Amygdala (tissue), 56 donors: ENCODE measurements around the gene ZNF333.
"Not testable (repeated sequence)": the region's sequence is repeated elsewhere in the genome, so short reads cannot be mapped to it uniquely, and the experiment has no call there.

Experiments used
- DNase-seq, 56 donors: peaks; one replicate each; lab custom pipeline; 2025; lab: John Stamatoyannopoulos, UW

Gene ZNF333

DNA sequence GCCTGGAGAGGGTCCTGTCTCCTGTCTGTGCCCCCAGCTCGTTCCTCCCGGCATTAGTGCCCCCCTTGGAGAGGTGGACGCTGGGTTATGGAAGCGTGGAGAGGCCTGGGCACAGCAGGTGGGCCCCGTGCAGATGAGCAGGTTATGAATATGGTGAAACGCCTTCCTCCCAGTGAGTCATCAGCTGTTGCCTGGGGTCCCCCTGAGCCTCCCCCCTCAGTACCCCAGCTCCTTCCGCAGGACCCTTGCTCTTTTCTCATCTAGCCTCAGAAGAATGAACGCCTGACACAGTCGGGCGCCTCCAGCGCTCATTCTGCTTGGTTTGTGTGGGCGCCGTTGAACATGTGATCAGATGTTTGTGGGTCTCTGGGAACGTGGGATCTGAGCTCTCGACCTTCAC, 76.0 kb downstream of the ZNF333 start:
- not testable (repeated sequence) for DNase-seq

DNA sequence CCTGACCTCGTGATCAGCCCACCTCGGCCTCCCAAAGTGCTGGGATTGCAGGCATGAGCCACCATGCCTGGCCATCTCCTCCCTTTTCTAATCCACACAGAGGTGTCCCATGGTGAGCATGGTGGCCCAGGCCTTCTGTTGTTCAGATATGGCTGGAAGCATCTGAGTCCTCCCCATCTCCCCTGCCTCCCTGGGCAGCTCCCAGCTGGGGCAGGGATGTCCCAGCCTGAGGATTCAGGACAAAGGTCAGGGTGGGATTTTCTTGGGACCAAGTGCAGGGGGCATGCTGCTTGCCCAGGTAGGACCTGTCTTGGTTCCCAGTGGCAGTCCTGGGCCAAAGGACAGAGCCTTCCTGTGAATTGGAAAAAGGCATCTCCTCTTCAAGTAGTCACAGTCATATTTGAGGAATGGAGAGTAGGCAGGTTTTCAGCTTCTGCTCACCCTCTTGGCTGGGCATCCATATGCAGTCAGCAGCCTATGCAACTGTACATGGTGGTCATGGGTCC, 77.7 kb downstream of the ZNF333 start:
- no peak for DNase-seq

DNA sequence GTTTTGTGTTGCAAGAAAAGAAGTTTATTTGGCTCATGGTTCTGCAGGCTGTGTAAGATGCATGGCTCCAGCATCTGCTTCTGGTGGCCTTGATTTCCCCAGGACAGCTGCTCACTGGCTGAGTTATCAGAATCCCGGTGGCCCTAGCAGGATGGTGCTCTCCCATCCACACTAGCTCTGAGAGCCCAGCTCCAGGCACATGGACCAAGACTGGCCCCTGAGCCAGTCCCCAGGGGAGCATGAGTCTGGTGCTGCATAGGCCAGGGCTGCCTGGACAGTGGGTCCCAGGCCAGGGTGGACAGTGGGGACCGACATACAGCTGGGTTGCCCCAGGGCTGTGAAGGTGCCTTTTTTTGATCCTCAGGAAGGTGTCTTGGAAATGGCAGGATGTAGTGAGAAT, 78.2 kb downstream of the ZNF333 start:
- DNase-seq = no peak

DNA sequence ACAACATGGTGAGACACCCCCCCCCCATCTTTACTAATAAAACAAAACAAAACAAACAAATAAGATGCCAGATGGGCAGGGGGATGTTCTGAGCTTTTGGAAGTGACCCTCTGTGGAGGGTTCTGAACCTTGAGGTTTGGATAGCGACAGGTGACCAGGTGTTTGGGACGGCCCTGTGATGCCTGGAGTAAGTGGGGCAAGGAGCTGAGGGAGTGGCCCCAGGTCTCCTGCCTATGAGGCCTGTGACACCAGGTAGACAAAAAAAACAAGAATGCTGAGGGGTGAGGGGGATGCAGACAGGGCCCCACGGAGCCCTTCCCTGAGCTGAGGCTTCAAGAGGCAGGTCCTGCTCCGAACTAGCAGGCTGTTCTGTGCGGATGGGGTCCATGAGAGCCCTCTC, 79.4 kb downstream of the ZNF333 start:
- DNase-seq = no peak

DNA sequence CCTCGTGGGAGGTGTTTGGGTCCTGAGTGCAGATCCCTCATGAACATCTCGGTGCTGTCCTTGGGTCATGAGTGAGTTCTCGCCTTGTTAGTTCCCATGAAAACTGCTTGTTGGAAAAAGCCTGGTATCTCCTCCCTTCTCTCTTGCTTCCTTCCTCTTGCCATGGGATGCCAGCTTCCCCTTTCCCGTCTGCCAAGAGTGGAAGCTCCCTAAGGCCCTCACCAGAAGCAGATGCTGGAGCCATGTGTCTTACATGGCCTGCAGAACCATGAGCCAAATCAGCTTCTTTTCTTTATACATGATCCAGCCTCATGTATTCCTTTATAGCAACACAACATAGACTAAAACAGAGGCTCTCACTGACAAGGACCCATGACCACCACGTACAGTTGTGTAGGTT, 80.3 kb downstream of the ZNF333 start:
- no peak for DNase-seq

DNA sequence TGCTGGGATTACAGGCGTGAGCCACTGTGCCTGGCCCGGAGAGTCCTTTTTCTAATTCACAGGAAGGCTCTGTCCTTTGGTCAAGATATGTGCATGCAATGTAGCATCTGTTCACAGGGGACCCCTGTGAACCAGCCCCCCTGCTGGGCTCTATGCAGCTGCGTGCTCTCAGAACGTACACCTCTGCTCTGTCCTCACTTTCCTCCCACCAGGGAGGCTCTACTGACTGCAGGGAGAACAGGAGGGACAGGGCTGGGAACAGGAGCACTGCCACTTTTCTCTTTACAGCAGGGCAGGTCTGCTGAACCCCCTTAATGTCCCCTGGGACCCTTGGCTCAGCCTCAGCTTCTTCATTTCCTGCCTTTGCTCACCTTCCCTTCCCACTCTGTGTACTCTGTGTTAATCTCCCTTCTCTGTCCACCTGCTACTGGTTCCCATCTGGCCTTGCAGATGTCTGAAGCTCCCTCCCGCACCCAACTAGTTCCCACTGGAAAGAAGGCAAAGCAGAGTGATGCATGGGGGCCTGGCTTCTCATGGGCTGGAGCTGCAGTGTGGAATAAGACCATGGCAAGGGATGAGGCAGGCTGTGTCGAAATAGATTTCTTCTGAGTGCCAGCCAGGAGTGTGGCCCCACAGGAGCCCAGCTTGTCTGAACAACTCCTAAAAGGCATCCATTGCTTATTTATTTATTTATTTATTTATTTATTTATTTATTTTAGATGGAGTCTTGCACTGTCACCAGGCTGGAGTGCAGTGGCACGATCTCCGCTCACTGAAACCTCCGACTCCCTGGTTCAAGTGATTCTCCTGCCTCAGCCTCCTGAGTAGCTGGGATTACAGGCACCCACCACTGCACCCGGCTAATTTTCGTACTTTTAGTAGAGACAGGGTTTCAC, 81.3 kb downstream of the ZNF333 start:
- no peak for DNase-seq

DNA sequence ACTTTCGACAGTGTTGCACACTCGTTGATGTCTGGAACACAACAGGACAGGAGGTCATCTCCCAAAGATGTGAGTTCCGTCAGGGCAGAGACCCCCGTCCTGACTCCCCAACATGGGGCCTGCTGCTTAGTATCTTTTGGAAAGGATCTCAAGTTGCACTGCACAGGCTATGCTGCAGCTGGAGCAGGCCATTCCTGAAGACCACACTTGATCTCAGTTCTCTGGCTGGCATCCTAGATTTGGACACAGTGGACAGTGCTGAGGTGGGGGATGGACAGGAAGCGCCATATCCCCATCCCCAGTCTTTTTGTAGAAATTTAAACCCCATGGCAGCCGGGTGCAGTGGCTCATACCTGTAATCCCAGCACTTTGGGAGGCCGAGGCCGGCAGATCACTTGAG, 82.6 kb downstream of the ZNF333 start:
- DNase-seq = no peak

DNA sequence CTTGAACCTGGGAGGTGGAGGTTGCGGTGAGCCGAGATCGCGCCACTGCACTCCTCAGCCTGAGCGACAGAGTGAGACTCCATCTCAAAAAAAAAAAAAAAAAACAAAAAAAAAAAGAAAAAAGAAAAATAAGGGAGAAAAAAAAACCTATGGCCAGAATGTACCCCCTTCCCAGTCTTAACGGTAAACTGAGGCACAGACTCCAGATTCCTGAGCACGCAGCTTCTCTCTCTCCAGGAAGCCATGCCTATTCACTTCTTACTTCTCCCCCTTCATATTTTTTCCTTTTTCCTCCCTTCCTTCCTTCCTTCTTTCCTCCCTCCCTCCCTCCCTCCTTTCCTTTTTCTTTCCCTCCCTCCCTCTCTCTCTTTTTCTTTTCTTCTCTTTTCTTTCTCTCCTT, 83.1 kb downstream of the ZNF333 start:
- no peak for DNase-seq

DNA sequence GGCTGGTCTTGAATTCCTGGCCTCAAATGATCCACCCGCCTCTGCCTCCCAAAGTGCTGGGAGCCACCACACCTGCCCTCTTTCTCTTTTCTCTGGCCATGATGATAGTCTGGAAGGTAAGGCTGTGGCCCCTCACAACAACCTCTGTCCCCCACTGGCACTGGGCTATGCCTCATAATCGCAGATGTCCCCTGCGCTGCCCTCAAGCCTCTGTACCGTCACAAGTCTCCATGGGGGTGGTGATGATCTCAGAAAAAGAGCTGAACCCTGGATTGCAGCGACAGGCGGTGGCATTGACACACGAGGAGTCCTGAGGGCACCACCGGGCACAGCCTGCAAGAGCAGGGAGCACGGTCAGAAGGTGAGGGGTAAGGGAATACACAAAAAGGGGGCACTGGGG, 83.9 kb downstream of the ZNF333 start:
- not testable (repeated sequence) for DNase-seq

DNA sequence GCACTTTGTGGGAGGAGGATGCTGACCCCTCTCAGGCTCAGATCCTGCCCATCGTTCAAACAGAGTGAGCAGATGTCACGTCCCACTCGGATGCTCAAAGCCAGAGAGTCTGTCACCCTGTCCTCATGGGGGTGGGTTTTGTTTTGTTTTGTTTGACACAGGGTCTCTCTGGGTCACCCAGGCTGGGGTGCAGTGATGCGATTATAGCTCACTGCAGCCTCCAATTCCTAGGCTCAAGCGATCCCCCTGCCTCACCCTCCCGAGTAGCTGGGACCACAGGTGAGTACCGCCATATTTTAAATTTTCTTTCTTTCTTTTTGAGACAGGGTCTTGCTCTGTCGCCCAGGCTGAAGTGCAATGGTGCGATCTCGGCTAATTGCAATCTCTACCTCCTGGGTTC, 84.5 kb downstream of the ZNF333 start:
- no peak for DNase-seq

DNA sequence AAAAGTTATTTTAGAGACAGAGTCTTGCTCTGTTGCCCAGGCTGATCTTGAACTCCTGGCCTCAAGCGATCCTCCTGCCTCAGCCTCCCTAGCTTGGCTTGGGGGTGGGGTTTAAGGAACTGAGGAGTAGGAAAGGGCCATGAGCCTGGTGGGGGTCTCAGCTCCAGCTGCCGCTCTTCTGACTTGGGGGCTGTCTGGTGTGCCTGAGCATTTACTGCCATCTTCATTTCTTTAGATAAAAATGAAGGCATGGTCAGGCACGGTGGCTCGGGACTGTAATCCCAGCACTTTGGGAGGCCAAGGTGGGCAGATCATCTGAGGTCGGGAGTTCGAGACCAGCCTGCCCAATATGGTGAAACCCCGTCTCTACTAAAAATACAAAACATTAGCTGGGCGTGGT, 85.5 kb downstream of the ZNF333 start:
- DNase-seq = not testable (repeated sequence)

DNA sequence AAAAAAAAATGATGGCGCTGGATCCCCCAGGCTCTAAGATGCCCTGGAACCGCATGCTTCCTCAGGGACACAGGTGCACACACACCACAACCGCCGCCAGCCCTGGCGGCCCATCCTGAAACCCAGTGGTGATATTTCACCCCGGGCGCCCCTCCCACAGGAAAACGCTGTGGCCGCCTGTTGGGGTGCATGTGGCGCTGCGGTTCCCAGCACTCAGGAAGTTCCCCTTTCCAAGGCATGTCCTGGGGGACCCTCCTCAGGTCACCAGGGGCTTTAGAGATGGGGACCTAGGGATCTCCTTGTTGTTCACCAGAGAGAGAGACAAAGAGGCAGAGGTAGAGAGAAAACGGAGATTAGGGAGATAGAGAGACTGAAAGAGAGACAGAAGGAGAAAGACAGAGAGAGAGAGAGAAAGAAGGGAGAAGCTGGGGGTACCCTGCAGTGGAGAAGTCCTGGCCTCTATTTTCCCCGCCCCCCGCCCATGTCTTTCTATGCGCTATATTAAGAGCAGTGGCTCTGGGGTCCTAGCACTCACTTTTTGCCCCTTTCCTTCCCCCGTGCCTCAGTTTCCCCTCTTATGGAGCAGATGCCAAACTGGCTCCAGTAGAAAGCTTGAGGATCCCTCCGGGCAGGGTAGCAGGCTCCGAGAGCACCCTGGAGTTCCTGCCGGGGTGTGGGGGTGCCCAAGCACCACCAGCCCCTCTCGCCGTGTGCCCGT, 86.2 kb downstream of the ZNF333 start:
- DNase-seq = peak in 6 of 56 donors; percentile 2 to 31 (median 12)

DNA sequence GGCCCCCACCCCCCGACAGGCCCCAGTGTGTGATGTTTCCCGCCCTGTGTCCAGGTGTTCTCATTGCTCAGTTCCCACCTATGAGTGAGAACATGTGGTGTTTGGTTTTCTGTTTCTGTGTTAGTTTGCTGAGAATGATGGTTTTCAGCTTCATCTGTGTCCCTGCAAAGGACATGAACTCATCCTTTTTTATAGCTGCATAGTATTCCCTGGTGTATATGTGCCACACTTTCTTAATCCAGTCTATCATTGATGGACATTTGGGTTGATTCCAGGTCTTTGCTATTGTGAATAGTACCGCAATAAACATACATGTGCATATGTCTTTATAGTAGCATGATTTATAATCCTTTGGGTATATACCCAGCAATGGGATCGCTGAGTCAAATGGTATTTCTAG, 87.8 kb downstream of the ZNF333 start:
- not testable (repeated sequence) for DNase-seq

DNA sequence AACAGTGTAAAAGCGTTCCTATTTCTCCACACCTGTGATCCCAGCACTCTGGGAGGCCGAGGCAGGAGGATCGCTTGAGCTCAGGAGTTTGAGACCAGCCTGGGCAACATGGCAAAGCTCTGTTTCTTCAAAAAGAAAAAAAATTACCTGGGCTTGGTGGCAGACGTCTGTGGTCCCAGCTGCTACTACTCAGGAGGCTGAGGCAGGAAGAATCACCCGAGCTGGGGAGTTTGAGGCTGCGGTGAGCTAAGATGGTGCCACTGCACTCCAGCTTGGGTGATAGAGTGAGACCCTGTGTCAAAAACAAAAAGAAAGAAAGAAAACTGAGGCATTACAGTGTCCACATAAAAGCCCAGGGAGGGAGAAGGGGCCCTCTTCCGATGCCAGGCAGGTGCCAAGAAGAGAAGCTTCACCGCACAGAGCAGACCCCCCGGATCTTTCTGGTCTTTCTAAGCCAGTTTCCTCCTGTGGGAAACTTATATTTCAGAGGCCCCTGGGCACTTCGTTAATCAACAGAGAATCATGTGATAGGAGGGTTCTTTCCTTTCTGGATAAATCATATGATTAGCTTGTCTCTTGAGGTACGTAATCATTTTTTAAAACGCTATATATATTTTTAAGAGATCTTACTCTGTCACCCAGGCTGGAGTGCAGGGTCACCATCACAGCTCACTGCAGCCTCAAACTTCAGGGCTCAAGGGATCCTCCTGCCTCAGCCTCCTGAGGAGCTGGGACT, 88.4 kb downstream of the ZNF333 start, which contains the start of gene ADGRE2:
TSS of gene ADGRE2 (minus strand) at position 451 of the 736 bp plus-strand sequence. CDS start 1,804 bp downstream, outside the sequence.
- not testable (repeated sequence) for DNase-seq

DNA sequence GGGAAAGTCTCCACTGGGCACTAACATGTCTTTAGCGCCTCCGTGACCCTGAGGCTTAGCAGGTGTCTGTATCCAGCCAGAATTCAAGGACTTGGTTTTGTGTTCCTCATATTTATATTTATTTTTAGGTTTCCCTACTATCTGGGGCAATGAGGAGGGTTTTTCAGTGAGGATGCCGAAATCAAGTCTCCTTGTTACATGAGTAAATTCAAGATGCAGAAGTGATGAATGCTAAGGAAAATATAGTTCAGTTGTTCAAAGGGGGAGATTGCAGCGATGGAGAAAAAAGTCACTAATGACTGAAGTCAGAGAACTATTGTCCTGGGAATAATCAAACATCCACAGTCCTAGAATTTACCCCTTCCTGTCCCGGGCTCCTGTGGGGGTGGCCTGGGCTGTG, 89.3 kb downstream of the ZNF333 start:
- DNase-seq = no peak

DNA sequence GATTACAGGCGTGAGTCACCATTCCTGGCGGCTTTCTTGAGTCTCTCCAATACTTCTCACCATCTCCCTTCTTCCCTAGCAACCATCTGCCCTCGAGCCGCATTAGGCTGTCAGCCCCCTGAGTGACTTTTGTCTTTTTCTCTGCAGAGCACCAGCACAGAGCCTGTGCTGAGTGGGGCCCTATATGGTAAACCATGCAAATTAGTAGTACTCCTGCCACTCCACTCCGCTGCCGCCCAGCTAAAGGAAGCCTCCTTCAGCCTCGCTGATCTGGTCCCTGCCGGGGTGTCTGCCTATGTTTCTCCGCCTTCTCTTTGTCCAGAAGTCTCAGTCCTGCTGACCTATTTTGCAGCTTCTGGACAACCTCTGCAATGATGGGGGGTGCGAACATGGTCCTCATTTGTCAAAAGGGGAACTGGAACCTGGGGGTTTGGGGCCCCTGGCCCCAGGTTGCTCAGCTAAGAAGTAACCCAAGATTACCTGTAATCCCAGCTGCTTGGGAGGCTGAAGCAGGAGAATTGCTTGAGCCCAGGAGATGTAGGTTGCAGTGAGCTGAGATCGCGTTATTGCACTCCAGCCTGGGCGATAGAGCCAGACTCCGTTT, 90.9 kb downstream of the ZNF333 start:
- not testable (repeated sequence) for DNase-seq

DNA sequence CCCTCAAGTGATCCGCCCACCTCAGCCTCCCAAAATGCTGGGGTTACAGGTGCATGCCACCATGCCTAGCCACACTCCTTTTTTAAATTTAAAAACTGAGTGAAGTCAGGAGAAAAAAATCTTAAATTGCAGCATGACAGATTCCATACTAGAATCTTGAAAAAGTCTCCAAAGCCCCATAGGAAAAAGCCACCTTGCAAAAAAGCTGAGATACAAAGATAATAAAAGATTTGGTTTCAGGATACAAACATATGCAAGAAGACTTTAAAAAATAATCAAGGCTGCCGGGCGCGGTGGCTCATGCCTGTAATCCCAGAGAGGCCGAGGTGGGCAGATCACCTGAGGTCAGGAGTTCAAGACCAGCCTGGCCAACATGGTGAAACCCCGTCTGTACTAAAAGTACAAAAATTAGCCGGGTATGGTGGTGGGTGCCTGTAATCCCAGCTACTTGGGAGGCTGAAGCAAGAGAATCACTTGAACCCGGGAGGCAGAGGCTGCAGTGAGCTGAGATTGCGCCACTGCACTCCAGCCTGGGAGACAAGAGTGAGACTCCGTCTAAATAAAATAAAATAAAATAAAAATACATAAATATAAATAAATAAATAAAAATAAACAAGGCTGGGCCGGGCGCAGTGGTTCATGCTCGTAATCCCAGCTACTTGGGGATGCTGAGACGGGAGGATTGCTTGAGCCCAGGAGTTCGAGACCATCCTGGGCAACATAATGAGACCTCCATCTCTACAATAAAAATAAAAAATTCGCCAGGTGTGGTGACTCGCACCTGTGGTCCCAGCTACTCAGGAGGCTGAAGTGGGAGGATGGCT, 92.1 kb downstream of the ZNF333 start:
- DNase-seq = not testable (repeated sequence)

DNA sequence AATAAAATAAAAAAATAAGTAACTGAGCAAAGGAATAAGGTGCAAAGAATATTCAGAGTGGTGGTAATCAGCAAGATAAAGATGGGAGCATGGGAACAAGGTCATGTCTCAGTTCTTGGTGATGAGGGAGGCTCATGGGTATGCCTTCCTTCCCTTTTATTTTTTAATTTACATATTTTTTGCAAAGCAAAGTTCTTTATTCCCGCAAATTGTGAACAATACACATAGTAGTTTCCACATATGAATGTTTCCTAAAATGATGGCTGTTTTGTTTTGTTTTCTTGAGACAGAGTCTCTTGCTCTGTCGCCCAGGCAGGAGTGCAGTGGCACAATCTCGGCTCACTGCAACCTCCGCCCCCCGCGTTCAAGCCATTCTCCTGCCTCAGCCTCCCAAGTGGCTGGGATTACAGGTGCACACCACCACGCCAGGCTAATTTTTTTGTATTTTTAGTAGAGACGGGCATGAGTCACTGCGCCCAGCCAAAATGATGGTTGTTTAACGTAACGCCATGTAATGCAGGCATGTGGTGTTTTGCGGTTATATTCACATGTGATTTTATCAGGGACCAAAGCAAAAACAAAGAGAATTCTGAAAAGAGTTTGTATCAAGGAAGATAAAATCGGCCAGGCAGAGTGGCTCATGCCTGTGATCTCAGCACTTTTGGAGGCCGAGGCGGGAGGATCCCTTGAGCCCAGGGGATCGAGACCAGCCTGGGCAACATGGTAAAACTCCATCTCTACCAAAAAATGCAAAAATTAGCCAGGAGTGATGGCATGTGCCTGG, 93.0 kb downstream of the ZNF333 start:
- no peak for DNase-seq
